Measurements from ENCODE around the gene TIMM13. TPM values are rescaled to one million over a fixed set of nuclear protein-coding genes. Genes with fewer than 3 reads are reported as not detected.

The TIMM13 gene
- total and polyA plus RNA-seq, 9 of the 15 experiments (the other 6 are each of a cell fraction or from before 2014, with no cell fraction given): 17.6 to 215 (median 71.8) TPM

DNA sequence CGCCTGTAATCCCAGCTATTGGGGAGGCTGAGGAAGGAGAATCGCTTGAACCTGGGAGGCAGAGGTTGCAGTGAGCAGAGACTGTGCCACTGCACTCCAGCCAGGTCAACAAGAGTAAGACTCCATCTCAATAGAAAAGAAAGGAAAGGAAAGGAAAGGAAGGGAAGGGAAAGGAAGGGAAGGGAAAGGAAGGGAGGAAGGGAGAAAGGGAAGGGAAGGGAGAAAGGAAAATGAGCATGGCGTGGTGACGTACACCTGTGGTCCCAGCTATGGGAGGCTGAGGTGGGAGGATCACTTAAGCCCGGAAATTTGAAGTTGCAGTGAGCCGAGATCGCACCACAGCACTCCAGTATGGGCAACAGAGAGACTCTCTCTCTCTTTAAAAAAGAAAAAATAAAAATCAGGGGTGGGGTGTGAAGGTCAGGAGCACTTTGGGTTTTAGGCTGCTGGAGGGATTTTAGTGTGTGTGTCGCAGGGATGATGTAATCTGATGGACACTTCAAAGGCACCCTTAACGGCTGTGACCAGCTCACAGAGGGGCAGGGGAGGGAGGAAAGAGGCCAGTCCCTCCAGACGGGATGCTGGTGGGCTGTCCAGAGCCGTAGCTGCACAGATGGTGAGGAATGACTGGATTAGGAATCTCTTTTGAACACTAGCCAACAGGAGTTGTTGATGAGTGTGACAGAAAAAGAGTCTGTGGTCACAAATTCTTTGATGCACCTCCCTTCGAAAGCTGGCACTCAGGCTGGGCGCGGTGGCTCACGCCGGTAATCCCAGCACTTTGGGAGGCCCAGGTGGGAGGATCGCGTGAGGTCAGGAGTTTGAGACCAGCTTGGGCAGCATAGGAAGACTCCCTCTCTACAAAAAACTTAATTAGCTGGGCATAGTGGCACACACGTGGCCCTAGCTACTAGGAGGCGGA lies 39.8 kb downstream of the TIMM13 start (continued):
- TF ChIP-seq, protein P1, sequence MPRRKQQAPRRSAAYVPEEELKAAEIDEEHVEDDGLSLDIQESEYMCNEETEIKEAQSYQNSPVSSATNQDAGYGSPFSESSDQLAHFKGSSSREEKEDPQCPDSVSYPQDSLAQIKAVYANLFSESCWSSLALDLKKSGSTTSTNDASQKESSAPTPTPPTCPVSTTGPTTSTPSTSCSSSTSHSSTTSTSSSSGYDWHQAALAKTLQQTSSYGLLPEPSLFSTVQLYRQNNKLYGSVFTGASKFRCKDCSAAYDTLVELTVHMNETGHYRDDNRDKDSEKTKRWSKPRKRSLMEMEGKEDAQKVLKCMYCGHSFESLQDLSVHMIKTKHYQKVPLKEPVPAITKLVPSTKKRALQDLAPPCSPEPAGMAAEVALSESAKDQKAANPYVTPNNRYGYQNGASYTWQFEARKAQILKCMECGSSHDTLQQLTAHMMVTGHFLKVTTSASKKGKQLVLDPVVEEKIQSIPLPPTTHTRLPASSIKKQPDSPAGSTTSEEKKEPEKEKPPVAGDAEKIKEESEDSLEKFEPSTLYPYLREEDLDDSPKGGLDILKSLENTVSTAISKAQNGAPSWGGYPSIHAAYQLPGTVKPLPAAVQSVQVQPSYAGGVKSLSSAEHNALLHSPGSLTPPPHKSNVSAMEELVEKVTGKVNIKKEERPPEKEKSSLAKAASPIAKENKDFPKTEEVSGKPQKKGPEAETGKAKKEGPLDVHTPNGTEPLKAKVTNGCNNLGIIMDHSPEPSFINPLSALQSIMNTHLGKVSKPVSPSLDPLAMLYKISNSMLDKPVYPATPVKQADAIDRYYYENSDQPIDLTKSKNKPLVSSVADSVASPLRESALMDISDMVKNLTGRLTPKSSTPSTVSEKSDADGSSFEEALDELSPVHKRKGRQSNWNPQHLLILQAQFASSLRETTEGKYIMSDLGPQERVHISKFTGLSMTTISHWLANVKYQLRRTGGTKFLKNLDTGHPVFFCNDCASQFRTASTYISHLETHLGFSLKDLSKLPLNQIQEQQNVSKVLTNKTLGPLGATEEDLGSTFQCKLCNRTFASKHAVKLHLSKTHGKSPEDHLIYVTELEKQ (CRISPR knock-in tag; IDR thresholded peaks at IDR 0.05): no peak
- peak in 1 of 2 experiments; percentile 73; a peak in 1 of 4 replicates for TF ChIP-seq TRIM24 (IDR thresholded peaks at IDR 0.05)
- TF ChIP-seq CREM (IDR thresholded peaks at IDR 0.05; ENCODE audit: low read depth): peak; percentile 69
- peak; percentile 84 for TF ChIP-seq ESRRA (IDR thresholded peaks at IDR 0.05; ENCODE audit: borderline replicate concordance, low read depth)
- peak; percentile 84 for TF ChIP-seq LEF1 (IDR thresholded peaks at IDR 0.05)
- TF ChIP-seq FOXK2 (conservative IDR thresholded peaks at IDR 0.05 in 1 of 2, IDR thresholded peaks at IDR 0.05 in 1 of 2; ENCODE audit: low read depth in 2 of 2): peak in 1 of 2 experiments; percentile 35; a peak in 1 of 4 replicates
- no peak for TF ChIP-seq RBBP5 (IDR thresholded peaks at IDR 0.05; ENCODE audit: borderline replicate concordance, insufficient read depth, low read length, poor library complexity, severe bottlenecking)
- TF ChIP-seq, protein P2, sequence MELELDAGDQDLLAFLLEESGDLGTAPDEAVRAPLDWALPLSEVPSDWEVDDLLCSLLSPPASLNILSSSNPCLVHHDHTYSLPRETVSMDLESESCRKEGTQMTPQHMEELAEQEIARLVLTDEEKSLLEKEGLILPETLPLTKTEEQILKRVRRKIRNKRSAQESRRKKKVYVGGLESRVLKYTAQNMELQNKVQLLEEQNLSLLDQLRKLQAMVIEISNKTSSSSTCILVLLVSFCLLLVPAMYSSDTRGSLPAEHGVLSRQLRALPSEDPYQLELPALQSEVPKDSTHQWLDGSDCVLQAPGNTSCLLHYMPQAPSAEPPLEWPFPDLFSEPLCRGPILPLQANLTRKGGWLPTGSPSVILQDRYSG (tag; conservative IDR thresholded peaks at IDR 0.05; ENCODE audit: low read depth): no peak
- 0 out of 2 replicates have a peak, but pooled peaks have one; percentile 53 for TF ChIP-seq MYBL2 (IDR thresholded peaks at IDR 0.05; ENCODE audit: low read depth)
- TF ChIP-seq MYBL2 (CRISPR knock-in tag; IDR thresholded peaks at IDR 0.05; ENCODE audit: borderline replicate concordance): no peak
- TF ChIP-seq MEIS2 (IDR thresholded peaks at IDR 0.05; ENCODE audit: partially characterized antibody): peak; percentile 3
- peak; percentile 87 for TF ChIP-seq CEBPG (CRISPR knock-in tag; IDR thresholded peaks at IDR 0.05)
- TF ChIP-seq CEBPG (tag; conservative IDR thresholded peaks at IDR 0.05 in 1 of 2, IDR thresholded peaks at IDR 0.05 in 1 of 2): peak; percentile 24 to 88; a peak in 3 of 4 replicates
- no peak for TF ChIP-seq FOS (IDR thresholded peaks at IDR 0.05; ENCODE audit: extremely low read depth, insufficient read length)
- no peak for TF ChIP-seq MXI1 (IDR thresholded peaks at IDR 0.05; ENCODE audit: low read depth, low read length)
- TF ChIP-seq CBX8 (IDR thresholded peaks at IDR 0.05; ENCODE audit: borderline replicate concordance, extremely low read depth, low read depth, low read length, poor library complexity, severe bottlenecking): no peak
- TF ChIP-seq GATA2 (CRISPR knock-in tag; IDR thresholded peaks at IDR 0.05): no peak
- peak; percentile 80 for TF ChIP-seq JUND (IDR thresholded peaks at IDR 0.05; ENCODE audit: borderline replicate concordance, low read depth, low read length)
- TF ChIP-seq JUND (tag; IDR thresholded peaks at IDR 0.05; ENCODE audit: borderline replicate concordance, low read depth, low read length): peak; percentile 62; the same call in 1 of the 3 replicates
- peak; percentile 64; the same call in 1 of the 2 replicates for TF ChIP-seq BCOR (IDR thresholded peaks at IDR 0.05)
- TF ChIP-seq HDGF (IDR thresholded peaks at IDR 0.05): peak; percentile 54; the same call in 1 of the 2 replicates
- TF ChIP-seq CC2D1A (IDR thresholded peaks at IDR 0.05): peak; percentile 46; the same call in 1 of the 2 replicates
- peak; percentile 28; the same call in 1 of the 2 replicates for TF ChIP-seq CBX1 (IDR thresholded peaks at IDR 0.05; ENCODE audit: low read depth)

Data from K562 (cell line).